Cardiac septum (tissue), 1 donor: ENCODE results near the gene ADGRD1. TPM values are rescaled to one million over a fixed set of nuclear protein-coding genes. Genes with fewer than 3 reads are reported as not detected.

Experiments used
- total RNA-seq: library from RNA; stranded (reverse); fragmentation: NEBNext Ultra II Directional; extraction: Animal tissue kit (Norgen Biotek cat#: 25700); gene quantifications from one replicate; pipeline ENCODE4 v1.2.1, GENCODE V29; 2021
- donor health status: DM: no; HTN: no; CAD: no.

Gene ADGRD1
- total RNA-seq, 1 donor from 2014 or later: 54.6 TPM

Other genes starting within 250 kb of the ADGRD1 start
- gene RIMBP2, start 237.6 kb upstream of the ADGRD1 start, total RNA-seq: not detected
- gene STX2, start 114.7 kb upstream of the ADGRD1 start, total RNA-seq: 19.6 TPM
- gene RAN, start 81.8 kb upstream of the ADGRD1 start, total RNA-seq: 344 TPM